Epithelial cell of esophagus (primary cell): Measurements from ENCODE around the gene ARX.

Experiments used
- DNase-seq: peaks from one replicate; pipeline ENCODE4 v3.0.0; 2010; ENCODE audit warnings: low read depth
- H3K4me3 ChIP-seq: 2 replicates; pipeline ENCODE4 v1.5.1; 2011; ENCODE audit warnings: mild to moderate bottlenecking, low read length, control low read depth
- TF ChIP-seq, protein P1 (sequence below): IDR thresholded peaks from 2 replicates; pipeline ENCODE4 v1.5.1; 2011; ENCODE audit warnings: low read depth, mild to moderate bottlenecking, low read length, control low read depth, inconsistent platforms; ENCODE audit not compliant: insufficient read depth; ENCODE audit errors: missing control alignments

Gene ARX

GRCh38 chrX:25012433-25012735 lies 3.4 kb downstream of the ARX start:
- no peak for DNase-seq
- H3K4me3 ChIP-seq: no peak overlapping the region
- TF ChIP-seq, protein P1, sequence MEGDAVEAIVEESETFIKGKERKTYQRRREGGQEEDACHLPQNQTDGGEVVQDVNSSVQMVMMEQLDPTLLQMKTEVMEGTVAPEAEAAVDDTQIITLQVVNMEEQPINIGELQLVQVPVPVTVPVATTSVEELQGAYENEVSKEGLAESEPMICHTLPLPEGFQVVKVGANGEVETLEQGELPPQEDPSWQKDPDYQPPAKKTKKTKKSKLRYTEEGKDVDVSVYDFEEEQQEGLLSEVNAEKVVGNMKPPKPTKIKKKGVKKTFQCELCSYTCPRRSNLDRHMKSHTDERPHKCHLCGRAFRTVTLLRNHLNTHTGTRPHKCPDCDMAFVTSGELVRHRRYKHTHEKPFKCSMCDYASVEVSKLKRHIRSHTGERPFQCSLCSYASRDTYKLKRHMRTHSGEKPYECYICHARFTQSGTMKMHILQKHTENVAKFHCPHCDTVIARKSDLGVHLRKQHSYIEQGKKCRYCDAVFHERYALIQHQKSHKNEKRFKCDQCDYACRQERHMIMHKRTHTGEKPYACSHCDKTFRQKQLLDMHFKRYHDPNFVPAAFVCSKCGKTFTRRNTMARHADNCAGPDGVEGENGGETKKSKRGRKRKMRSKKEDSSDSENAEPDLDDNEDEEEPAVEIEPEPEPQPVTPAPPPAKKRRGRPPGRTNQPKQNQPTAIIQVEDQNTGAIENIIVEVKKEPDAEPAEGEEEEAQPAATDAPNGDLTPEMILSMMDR: no peak

GRCh38 chrX:25011589-25012432 lies 4.0 kb downstream of the ARX start:
- DNase-seq: no peak
- H3K4me3 ChIP-seq: no peak overlapping the region
- TF ChIP-seq, protein P1: no peak

- TF ChIP-seq, protein P1: no peak
- no peak overlapping the region for H3K4me3 ChIP-seq
- no peak for DNase-seq
Measured at GRCh38 chrX:25010784-25011588, 4.8 kb downstream of the ARX start.

DNA sequence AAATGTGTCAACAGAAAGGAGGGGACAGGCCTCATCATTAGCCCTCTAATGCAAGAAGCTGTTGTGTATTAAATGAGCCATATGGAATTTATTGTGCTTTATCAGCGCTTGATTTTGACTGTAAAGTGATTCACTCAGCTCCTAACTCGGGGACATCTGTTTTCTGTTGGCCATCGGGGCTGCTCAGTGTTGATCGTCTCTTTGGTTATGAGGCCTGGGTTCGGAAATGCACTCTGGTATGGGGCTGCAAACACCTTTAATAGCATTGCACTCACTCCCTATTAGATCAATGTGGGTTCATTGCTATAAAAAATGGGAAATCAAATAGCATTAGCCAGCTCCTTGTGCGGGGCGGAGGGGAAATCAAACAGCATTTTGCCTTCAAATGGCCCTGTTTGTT lies 6.4 kb downstream of the ARX start:
- no peak overlapping the region for H3K4me3 ChIP-seq
- no peak for DNase-seq
- TF ChIP-seq, protein P1: no peak

DNA sequence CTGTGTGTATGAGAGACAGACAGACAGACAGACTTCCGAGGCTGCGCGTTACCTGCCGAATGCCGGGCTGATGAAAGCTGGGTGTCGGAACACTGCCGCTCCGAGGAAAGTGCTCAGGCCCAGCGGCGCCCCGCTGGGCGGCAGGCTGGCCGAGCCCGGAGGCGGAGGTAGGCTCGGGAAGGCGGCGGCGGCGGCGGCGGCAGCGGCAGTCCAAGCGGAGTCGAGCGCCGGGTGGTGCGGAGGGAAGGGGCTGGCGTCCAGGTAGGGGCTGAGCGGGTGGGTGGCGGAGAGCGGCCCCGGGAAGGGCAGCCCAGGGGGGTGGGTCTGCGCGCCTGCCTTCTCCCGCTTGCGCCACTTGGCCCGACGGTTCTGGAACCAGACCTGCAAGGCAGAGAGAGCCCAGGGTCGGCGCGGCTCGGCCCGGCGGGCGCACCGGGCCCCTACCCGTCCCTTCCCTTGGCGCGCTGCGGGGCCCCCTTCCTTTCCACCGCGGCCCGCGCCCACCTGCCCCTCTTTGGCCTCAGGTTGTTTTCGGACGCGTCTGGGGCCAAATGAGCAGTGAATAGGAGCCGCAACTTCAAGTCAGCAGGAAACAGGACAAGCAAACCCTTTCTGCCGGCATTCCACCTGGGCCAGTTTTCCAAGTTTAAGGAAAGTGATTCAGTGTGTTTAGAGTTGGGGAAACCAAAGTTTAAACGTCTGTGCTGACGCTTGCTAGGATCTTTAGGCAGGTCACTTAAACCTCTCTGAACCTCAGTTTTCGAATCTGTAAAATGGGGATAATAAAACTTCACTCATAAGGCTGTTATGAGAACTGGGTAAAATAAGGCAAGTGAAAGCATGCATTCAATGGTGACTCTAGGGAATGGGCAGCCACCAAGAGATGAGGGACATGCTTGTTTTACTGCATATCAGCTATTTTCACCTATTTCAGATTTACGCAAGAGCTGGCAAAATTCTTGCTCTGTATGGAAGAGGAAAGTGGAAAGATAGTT lies 8.4 kb downstream of the ARX start:
- DNase-seq: no peak
- TF ChIP-seq, protein P1: no peak
- no peak overlapping the region for H3K4me3 ChIP-seq

DNA sequence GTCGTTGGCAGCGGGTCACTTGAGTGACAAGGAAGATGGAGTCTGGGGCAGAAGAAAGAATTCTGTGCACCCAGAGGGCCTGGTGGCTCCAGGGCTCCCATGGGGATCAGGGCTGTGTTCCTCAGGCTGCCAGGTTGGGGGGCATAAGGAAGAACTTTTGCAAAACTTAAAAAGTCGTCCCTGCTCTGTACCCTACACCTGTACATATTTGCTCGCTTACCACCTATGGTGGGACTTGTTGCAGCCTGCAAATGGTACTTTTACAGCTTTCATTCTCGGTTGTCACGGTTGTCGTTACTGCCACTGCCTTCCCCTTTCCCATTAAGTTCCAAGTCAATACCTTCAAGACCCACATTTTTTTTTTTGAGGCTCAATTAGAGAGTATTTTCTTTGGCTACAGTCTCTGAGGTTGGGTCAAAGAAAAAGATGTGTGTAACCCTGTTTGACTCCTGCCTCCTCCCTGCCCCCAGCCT lies 9.1 kb downstream of the ARX start:
- H3K4me3 ChIP-seq: no peak overlapping the region
- TF ChIP-seq, protein P1: no peak
- DNase-seq: no peak
